ENCODE measurements around the gene ITPK1.

The ITPK1 gene

DNA sequence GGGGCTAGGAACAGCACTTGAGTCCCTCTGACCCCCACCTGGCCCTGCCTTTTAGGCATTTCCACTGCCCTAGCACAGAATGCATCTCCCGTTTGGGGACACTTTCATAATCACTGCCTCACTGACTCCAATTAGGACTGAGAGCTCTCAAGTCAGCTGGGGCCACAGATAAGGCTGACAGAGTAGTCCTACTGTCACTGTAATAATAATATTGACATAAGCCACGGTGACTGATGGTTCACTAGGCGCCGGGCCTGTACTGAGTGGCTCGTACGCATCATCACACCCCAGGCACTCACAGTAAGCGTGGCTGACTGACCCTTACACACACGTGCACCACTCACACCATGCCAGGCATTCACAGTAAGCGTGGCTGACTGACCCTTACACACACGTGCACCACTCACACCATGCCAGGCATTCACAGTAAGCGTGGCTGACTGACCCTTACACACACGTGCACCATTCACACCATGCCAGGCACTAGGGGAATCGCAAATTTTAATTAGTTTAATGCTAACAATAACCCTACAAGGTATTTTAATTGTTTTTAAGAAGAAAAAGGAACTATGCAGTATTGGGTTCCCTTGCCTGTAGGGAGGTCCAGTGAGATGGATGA lies 105.1 kb downstream of the ITPK1 start:
- TF ChIP-seq, protein P1, sequence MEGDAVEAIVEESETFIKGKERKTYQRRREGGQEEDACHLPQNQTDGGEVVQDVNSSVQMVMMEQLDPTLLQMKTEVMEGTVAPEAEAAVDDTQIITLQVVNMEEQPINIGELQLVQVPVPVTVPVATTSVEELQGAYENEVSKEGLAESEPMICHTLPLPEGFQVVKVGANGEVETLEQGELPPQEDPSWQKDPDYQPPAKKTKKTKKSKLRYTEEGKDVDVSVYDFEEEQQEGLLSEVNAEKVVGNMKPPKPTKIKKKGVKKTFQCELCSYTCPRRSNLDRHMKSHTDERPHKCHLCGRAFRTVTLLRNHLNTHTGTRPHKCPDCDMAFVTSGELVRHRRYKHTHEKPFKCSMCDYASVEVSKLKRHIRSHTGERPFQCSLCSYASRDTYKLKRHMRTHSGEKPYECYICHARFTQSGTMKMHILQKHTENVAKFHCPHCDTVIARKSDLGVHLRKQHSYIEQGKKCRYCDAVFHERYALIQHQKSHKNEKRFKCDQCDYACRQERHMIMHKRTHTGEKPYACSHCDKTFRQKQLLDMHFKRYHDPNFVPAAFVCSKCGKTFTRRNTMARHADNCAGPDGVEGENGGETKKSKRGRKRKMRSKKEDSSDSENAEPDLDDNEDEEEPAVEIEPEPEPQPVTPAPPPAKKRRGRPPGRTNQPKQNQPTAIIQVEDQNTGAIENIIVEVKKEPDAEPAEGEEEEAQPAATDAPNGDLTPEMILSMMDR (IDR thresholded peaks at IDR 0.05; ENCODE audit: insufficient read depth, low read depth, low read length, missing control alignments), result no peak
- H3K4me3 ChIP-seq (ENCODE audit: low read depth, low read length), result no peak overlapping the region
- no peak for DNase-seq (ENCODE audit: low read depth)

GRCh38 chr14:93010130-93010499 lies 105.6 kb downstream of the ITPK1 start:
- TF ChIP-seq, protein P1 (IDR thresholded peaks at IDR 0.05; ENCODE audit: insufficient read depth, low read depth, low read length, missing control alignments), result no peak
- no peak for DNase-seq (ENCODE audit: low read depth)
- no peak overlapping the region for H3K4me3 ChIP-seq (ENCODE audit: low read depth, low read length)

DNA sequence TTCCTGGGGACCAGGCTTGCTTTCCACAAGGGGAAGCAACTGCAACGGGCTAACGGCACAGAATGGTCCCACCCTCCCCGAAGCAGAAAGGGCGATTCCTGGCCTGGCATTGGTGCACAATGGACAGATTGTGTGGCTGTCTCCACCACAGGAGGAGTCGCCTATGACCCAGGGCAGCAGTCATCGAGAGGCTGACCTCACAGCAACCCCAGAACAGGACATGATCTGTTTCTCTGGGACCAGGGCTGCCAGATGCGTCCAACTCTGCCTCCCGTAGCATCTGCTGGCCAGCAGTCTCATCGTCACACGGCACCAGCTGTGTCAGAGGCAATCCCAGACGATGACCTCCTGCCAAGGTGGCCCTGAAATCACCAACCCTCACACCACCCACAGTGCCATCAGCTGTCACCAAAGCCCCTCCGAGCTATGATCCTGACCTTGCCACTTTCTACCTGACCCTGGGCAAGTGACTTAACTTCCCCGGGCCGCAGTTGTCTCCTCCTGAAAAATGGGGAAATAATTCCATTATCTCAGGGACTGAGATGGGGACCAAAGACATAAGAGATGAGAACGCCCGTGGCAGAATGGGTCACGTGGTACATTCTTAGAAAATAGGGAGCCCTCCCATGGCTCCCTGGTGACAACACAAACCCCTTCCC lies 106.1 kb downstream of the ITPK1 start:
- no peak overlapping the region for H3K4me3 ChIP-seq (ENCODE audit: low read depth, low read length)
- no peak for DNase-seq (ENCODE audit: low read depth)
- TF ChIP-seq, protein P1 (IDR thresholded peaks at IDR 0.05; ENCODE audit: insufficient read depth, low read depth, low read length, missing control alignments), result no peak

DNA sequence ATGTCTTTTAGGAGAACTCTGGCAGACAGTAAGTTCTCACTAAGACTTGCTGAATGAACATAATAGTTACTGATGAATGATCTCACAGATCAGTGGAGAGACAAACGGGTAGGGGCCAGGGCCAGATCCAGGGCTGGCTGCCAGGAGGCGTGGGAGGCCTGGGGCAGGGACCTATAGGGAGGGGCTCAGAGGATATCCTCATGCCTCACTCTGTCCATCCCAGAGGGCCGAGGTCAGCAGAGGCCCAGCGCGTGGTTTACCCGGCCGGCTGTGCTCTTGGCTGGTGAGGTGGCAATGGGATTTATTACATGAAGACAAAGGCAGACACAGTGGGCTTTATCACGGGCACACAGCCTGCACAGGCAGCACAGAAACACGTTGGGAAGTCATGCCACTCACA lies 107.3 kb downstream of the ITPK1 start:
- DNase-seq (ENCODE audit: low read depth), result no peak

DNA sequence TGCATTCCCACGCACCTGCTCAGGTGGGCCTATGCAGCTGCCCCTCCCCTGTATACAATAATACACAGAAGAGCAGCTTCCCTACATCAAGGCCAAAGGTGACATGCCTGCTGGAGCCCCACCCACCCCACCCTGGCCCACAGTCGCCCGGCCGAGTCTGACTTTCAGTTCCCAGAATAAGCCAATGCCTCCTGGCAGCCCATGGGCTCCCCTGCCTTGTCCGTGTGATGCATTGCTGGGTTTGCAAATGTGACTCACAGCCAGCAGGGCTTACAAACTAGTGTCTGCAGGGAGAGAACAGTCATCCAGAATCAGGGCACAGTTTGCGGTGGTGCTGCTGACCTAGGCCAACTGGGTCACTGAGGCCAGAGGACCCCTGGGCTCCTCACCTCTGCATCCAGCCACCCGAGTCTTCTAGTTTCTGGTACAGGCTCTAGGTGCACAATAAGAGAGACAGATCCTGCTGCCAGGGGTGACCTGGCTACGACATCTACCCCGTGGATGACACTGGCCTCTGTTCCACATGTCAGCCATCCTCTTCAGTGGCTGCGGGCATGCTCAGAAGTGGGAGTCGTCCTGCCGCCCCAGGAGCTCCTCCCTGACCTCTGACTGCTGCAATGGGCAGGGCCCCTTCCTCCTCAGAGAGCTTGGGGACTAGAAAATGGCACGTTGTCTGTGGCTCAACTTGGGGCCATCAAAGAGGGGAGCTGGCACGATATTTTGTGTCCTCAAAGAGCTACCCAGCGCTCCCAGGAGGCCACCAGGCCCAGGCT lies 108.3 kb downstream of the ITPK1 start:
- TF ChIP-seq, protein P1 (IDR thresholded peaks at IDR 0.05; ENCODE audit: insufficient read depth, low read depth, low read length, missing control alignments), result no peak
- peak; percentile 39 for DNase-seq (ENCODE audit: low read depth)
- H3K4me3 ChIP-seq (ENCODE audit: low read depth, low read length), result no peak overlapping the region

More for the DNA sequence above, 107.3 kb downstream of the ITPK1 start:
- TF ChIP-seq, protein P1 (IDR thresholded peaks at IDR 0.05; ENCODE audit: insufficient read depth, low read depth, low read length, missing control alignments), result no peak
- no peak overlapping the region for H3K4me3 ChIP-seq (ENCODE audit: low read depth, low read length)

GRCh38 chr14:93006567-93007051 lies 109.1 kb downstream of the ITPK1 start:
- TF ChIP-seq, protein P1 (IDR thresholded peaks at IDR 0.05; ENCODE audit: insufficient read depth, low read depth, low read length, missing control alignments), result no peak
- DNase-seq (ENCODE audit: low read depth), result peak; percentile 10
- no peak overlapping the region for H3K4me3 ChIP-seq (ENCODE audit: low read depth, low read length)

Data from GM12865 (cell line).